ENCODE measurements around the gene NR1H4. TPM values are rescaled to one million over a fixed set of nuclear protein-coding genes. Genes with fewer than 3 reads are reported as not detected.

The NR1H4 gene
- total and polyA plus RNA-seq, 2 of the 13 experiments (the other 11 are each of a cell fraction or from before 2014, with no cell fraction given), result 27.3 to 114 TPM

GRCh38 chr12:100437038-100437841 is 36.4 kb upstream of the NR1H4 start (continued):
- peak; percentile 96 for TF ChIP-seq GFI1 (CRISPR knock-in tag; IDR thresholded peaks at IDR 0.05; ENCODE audit: borderline replicate concordance)
- no peak for TF ChIP-seq ZFX (CRISPR knock-in tag; IDR thresholded peaks at IDR 0.05; ENCODE audit: low read depth)
- TF ChIP-seq ARID5B (CRISPR knock-in tag; IDR thresholded peaks at IDR 0.05), result peak; percentile 99
- no peak for TF ChIP-seq BCL3 (CRISPR knock-in tag; IDR thresholded peaks at IDR 0.05)
- no peak for TF ChIP-seq EED (CRISPR knock-in tag; IDR thresholded peaks at IDR 0.05)
- TF ChIP-seq PHB2 (IDR thresholded peaks at IDR 0.05; ENCODE audit: partially characterized antibody), result no peak
- no peak for TF ChIP-seq PLSCR1 (CRISPR knock-in tag; IDR thresholded peaks at IDR 0.05; ENCODE audit: borderline replicate concordance)
- no peak; the same call in 1 of the 2 replicates for TF ChIP-seq TOE1 (CRISPR knock-in tag; IDR thresholded peaks at IDR 0.05)
- TF ChIP-seq ZNF512B (CRISPR knock-in tag; IDR thresholded peaks at IDR 0.05; ENCODE audit: borderline replicate concordance), result no peak
- peak in 1 of 2 experiments; percentile 92; a peak in 2 of 4 replicates for TF ChIP-seq ATF4 (CRISPR knock-in tag; IDR thresholded peaks at IDR 0.05)
- no peak for TF ChIP-seq ZNF18 (CRISPR knock-in tag; IDR thresholded peaks at IDR 0.05; ENCODE audit: insufficient replicate concordance)
- TF ChIP-seq CSRNP2 (CRISPR knock-in tag; conservative IDR thresholded peaks at IDR 0.05; ENCODE audit: low read depth), result no peak
- 0 out of 2 replicates have a peak, but pooled peaks have one; percentile 32 for TF ChIP-seq ZNF841 (CRISPR knock-in tag; IDR thresholded peaks at IDR 0.05; ENCODE audit: borderline replicate concordance)
